ENCODE results near the gene MRPS25. TPM values are rescaled to one million over a fixed set of nuclear protein-coding genes. Genes with fewer than 3 reads are reported as not detected.

MRPS25 gene
- total RNA-seq, 1 experiment from 2014 or later, result 45.2 TPM

DNA sequence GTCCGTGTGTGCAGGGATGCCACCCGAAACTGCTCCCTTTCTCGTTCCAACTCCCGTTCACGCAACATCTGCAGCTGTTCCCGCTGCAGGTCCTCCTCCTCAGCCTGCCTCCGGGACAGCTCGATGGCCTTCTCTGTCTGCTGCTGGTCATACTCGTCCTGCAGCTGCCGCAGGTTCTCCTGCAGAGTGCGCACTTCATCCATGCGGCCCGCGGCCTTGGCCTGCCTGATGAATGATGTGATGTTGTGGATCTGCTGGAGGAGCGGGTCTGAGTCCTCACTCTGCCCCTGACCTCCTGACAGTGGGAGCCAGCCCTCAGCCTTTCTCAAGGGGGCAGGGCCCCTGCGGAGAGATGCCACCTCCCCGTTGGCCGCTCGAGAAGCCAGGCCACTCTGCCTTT, 9.4 kb upstream of the MRPS25 start:
- H3K9me3 ChIP-seq (ENCODE audit: control insufficient read depth, insufficient read depth, low read depth, low read length), result no peaks in the 10 kb centered on the region
- intact Hi-C loops (cut with micrococcal nuclease; ENCODE audit: unreplicated experiment), result no loop called here
- ATAC-seq (no peak), DNase-seq (ENCODE audit: low read depth, low spot score) (no peak)
- POLR2A ChIA-PET, result no interaction called here
- BruUV-seq (replicated peaks), result no TSS peak
- CTCF ChIA-PET, result no interaction called here
- H3K36me3 ChIP-seq (ENCODE audit: control insufficient read depth, insufficient read depth, low read length), result peaks cover 10% of the 10 kb centered on the region
- no peaks in the 10 kb centered on the region for H3K4me1 ChIP-seq (ENCODE audit: control insufficient read depth, insufficient read depth, low read length)
- H3K27me3 ChIP-seq (ENCODE audit: control insufficient read depth, insufficient read depth, low read length), result no peaks in the 10 kb centered on the region
- no peak overlapping the region for H3K27ac ChIP-seq (ENCODE audit: low read length)
- in situ Hi-C loops (cut with HindIII; ENCODE audit: low pct_unique_long_range_greater_than_20kb, low sequenced_read_pairs), result no loop called here
- TF ChIP-seq, protein P1, sequence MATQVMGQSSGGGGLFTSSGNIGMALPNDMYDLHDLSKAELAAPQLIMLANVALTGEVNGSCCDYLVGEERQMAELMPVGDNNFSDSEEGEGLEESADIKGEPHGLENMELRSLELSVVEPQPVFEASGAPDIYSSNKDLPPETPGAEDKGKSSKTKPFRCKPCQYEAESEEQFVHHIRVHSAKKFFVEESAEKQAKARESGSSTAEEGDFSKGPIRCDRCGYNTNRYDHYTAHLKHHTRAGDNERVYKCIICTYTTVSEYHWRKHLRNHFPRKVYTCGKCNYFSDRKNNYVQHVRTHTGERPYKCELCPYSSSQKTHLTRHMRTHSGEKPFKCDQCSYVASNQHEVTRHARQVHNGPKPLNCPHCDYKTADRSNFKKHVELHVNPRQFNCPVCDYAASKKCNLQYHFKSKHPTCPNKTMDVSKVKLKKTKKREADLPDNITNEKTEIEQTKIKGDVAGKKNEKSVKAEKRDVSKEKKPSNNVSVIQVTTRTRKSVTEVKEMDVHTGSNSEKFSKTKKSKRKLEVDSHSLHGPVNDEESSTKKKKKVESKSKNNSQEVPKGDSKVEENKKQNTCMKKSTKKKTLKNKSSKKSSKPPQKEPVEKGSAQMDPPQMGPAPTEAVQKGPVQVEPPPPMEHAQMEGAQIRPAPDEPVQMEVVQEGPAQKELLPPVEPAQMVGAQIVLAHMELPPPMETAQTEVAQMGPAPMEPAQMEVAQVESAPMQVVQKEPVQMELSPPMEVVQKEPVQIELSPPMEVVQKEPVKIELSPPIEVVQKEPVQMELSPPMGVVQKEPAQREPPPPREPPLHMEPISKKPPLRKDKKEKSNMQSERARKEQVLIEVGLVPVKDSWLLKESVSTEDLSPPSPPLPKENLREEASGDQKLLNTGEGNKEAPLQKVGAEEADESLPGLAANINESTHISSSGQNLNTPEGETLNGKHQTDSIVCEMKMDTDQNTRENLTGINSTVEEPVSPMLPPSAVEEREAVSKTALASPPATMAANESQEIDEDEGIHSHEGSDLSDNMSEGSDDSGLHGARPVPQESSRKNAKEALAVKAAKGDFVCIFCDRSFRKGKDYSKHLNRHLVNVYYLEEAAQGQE (IDR thresholded peaks at IDR 0.05; ENCODE audit: insufficient read depth in 1 of 2, low read depth in 2 of 2, low read length in 1 of 2), result no peak
- no peak for TF ChIP-seq SIN3A (IDR thresholded peaks at IDR 0.05; ENCODE audit: borderline replicate concordance, insufficient read depth, low read depth, low read length)
- no peak for TF ChIP-seq TCF7L2 (IDR thresholded peaks at IDR 0.05; ENCODE audit: low read depth, low read length)
- TF ChIP-seq, protein P2, sequence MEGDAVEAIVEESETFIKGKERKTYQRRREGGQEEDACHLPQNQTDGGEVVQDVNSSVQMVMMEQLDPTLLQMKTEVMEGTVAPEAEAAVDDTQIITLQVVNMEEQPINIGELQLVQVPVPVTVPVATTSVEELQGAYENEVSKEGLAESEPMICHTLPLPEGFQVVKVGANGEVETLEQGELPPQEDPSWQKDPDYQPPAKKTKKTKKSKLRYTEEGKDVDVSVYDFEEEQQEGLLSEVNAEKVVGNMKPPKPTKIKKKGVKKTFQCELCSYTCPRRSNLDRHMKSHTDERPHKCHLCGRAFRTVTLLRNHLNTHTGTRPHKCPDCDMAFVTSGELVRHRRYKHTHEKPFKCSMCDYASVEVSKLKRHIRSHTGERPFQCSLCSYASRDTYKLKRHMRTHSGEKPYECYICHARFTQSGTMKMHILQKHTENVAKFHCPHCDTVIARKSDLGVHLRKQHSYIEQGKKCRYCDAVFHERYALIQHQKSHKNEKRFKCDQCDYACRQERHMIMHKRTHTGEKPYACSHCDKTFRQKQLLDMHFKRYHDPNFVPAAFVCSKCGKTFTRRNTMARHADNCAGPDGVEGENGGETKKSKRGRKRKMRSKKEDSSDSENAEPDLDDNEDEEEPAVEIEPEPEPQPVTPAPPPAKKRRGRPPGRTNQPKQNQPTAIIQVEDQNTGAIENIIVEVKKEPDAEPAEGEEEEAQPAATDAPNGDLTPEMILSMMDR (IDR thresholded peaks at IDR 0.05), result no peak
- no peak for TF ChIP-seq POLR2AphosphoS5 (IDR thresholded peaks at IDR 0.05; ENCODE audit: low read depth, low read length)
- H3K4me3 ChIP-seq (ENCODE audit: low read depth in 2 of 2, low read length in 2 of 2), result no peak overlapping the region

DNA sequence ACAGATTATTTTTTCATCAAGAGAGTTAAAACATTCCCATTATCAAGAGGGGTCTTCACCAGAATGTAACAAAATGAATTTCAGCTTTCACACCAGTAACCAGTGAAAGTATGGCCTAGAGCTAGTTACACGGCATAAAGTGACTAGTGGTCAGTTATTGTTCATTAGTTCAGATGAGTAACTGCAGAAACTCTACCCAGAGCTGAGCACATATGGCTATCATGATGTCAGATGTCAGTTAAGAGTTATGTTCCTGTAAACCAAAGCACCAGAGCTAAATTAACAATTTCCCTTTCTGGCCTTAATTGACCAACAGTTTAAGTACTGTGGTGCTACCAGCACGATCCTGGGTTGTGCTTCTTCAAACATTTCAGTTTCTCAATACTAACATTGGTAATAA, 6.6 kb upstream of the MRPS25 start:
- intact Hi-C loops (cut with micrococcal nuclease; ENCODE audit: unreplicated experiment) (no loop called here), in situ Hi-C loops (cut with HindIII; ENCODE audit: low pct_unique_long_range_greater_than_20kb, low sequenced_read_pairs) (no loop called here)
- DNase-seq (ENCODE audit: low read depth, low spot score) (no peak), ATAC-seq (no peak)
- CTCF ChIA-PET, result no interaction called here
- no peak overlapping the region for H3K27ac ChIP-seq (ENCODE audit: low read length)
- peaks cover 6% of the 10 kb centered on the region for H3K36me3 ChIP-seq (ENCODE audit: control insufficient read depth, insufficient read depth, low read length)
- no peaks in the 10 kb centered on the region for H3K9me3 ChIP-seq (ENCODE audit: control insufficient read depth, insufficient read depth, low read depth, low read length)
- BruUV-seq (replicated peaks), result no TSS peak
- H3K27me3 ChIP-seq (ENCODE audit: control insufficient read depth, insufficient read depth, low read length), result no peaks in the 10 kb centered on the region
- H3K4me1 ChIP-seq (ENCODE audit: control insufficient read depth, insufficient read depth, low read length), result no peaks in the 10 kb centered on the region
- H3K4me3 ChIP-seq (ENCODE audit: low read depth in 2 of 2, low read length in 2 of 2), result no peak overlapping the region
- TF ChIP-seq, protein P1 (IDR thresholded peaks at IDR 0.05; ENCODE audit: insufficient read depth in 1 of 2, low read depth in 2 of 2, low read length in 1 of 2), result no peak
- no peak for TF ChIP-seq SIN3A (IDR thresholded peaks at IDR 0.05; ENCODE audit: borderline replicate concordance, insufficient read depth, low read depth, low read length)
- TF ChIP-seq, protein P2 (IDR thresholded peaks at IDR 0.05), result no peak
- no peak for TF ChIP-seq POLR2AphosphoS5 (IDR thresholded peaks at IDR 0.05; ENCODE audit: low read depth, low read length)
- POLR2A ChIA-PET, result no interaction called here
